Epithelial cell of proximal tubule (primary cell): ENCODE data around the gene DENND4A. TPM values are rescaled to one million over a fixed set of nuclear protein-coding genes. Genes with fewer than 3 reads are reported as not detected.

Source experiments
- DNase-seq: peaks from one replicate; pipeline ENCODE4 v3.0.0-alpha.2; 2011; ENCODE audit warnings: low read depth
- H3K4me3 ChIP-seq: 2 replicates; pipeline ENCODE4 v1.5.1; 2011; ENCODE audit warnings: low read depth, mild to moderate bottlenecking, low read length
- total RNA-seq: library from RNA; depleted of rRNA; stranded (reverse); fragments of >200 nt; gene quantifications from 2 replicates; pipeline ENCODE4 v1.2.3, GENCODE V29; 2015
- TF ChIP-seq, protein P1 (sequence below): conservative IDR thresholded peaks from 2 replicates; pipeline ENCODE4 v1.5.1; 2012; ENCODE audit warnings: low read depth, mild to moderate bottlenecking, low read length

DENND4A gene
- total RNA-seq, 1 donor from 2014 or later, result 5.2 TPM

DNA sequence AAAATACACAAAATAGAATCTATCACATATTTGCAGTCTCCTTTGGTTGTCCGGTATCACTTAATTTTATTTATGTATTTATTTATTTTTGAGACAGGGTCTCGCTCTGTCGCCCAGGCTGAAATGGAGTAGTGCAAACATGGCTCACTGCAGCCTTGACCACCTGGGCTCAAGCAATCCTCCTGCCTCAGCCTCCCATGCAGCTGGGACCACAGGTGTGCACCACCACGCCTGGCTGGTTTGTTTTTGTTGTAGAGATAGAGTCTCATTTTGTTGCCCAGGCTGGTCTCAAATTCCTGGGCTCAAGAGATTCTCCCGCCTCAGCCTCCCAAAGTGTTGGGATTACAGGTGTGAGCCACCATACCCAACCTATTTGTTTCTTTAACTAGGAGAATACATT lies 33.9 kb downstream of the DENND4A start:
- TF ChIP-seq, protein P1, sequence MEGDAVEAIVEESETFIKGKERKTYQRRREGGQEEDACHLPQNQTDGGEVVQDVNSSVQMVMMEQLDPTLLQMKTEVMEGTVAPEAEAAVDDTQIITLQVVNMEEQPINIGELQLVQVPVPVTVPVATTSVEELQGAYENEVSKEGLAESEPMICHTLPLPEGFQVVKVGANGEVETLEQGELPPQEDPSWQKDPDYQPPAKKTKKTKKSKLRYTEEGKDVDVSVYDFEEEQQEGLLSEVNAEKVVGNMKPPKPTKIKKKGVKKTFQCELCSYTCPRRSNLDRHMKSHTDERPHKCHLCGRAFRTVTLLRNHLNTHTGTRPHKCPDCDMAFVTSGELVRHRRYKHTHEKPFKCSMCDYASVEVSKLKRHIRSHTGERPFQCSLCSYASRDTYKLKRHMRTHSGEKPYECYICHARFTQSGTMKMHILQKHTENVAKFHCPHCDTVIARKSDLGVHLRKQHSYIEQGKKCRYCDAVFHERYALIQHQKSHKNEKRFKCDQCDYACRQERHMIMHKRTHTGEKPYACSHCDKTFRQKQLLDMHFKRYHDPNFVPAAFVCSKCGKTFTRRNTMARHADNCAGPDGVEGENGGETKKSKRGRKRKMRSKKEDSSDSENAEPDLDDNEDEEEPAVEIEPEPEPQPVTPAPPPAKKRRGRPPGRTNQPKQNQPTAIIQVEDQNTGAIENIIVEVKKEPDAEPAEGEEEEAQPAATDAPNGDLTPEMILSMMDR, result no peak
- DNase-seq, result no peak
- H3K4me3 ChIP-seq, result no peak overlapping the region

DNA sequence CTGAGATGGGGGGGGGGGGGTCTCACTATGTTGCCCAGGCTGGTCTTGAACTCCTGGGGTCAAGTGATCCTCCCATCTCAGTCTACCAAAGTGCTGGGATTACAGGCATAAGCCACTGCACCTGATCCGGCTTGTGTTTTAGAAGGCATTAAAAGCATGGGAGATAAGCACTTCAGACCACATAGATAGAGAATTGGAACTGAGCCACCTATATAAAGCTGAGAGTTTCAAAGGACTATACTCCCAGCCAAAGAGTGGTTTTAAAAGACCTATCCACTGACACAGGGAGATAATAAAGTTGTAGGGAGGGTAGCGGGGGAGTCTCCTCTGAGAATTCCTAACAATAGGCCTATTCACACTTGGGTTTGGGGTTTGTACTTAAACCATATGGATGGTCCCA lies 34.8 kb downstream of the DENND4A start:
- TF ChIP-seq, protein P1, result no peak
- no peak for DNase-seq
- no peak overlapping the region for H3K4me3 ChIP-seq

DNA sequence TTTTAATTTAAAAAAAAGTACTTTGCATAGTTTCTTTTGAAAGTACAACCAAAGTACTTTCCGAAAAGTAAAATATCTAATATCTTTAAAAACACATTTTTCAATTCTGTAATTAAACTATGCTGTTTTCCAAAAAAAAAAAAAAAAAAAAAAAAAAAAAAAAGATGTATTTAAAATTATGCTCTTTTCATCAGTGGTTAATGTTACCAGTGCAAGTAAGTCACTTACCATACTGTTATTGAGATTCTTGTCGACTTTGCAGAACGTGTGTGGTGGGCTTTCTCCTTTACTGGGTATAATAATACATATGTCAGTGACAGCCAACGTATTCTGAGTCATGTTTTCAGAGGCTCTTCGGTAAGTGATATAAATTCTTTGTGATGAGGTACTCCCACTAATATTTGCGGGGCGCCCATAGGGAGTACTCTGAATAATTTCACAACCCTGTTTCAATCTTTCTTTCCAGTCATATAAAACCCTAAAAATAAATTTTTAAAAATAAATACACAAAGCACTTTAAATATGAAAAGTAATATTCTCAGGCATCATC lies 39.9 kb downstream of the DENND4A start:
- H3K4me3 ChIP-seq, result no peak overlapping the region
- TF ChIP-seq, protein P1, result no peak
- DNase-seq, result no peak

DNA sequence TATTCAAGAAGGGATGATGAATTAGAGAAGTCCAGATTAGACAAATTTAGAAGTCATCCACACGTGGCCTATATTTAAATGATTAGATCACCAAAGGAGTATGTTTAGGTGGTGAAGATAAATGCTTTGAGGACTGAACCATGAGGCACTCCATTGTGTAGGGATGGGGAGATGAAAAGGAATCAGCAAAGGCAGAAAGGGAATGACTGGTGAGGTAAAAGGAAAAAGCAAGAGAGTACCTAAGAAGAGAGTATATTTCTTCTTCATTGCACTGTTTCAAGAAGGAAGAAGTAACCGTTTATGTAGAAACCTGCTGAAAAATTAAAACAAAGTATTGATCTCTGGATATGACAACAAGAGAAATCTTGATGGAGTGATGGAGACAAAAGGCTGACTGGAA lies 40.7 kb downstream of the DENND4A start:
- TF ChIP-seq, protein P1, result no peak
- DNase-seq, result no peak
- no peak overlapping the region for H3K4me3 ChIP-seq

DNA sequence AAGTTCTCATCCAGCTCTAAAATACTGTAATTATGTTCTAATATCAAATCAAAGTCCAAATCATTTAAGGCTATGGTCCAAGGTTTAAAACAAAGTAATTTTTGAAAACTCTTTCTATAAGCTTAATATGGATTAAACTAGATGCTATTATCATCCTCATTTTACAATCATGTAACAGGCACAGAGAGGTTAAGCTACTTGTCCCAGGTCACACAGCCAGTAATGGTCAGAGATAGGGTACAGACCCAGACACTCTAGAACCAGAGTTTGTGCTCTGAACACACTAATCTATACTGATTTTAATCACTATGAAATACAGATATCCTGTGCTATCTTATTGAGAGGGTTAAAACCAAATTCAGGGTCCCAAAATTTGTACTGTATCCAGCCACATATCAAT lies 44.8 kb downstream of the DENND4A start:
- DNase-seq, result no peak
- H3K4me3 ChIP-seq, result no peak overlapping the region
- TF ChIP-seq, protein P1, result no peak

DNA sequence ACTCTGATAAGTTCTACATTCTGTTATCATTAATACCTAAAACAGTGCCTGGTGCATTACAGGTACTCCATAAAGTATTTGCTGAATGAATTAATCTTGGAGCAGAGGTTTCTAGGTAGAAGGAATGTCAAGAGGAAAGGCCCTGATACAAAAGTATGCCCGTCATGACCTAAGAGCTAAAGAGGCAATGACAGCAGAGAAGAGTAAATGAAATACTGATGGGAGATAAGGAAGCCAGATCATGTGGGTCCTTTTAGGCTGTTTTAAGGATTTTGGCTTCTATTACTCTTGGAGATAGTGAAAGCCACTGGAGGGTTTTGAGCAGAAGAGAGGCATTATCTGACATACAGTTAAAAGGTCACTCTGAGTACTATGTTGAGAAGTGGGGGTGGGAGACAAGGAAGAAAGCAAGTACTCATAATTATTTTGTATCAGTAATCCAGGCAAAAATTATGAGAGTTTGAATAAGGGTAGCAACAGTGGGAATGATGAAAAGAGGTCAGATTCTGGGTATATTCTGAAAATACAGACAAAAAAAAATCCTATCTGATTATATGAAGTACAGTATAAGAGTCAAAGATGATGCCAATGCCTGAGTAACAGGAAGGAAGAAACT lies 48.3 kb downstream of the DENND4A start:
- DNase-seq, result no peak
- H3K4me3 ChIP-seq, result no peak overlapping the region
- TF ChIP-seq, protein P1, result no peak

DNA sequence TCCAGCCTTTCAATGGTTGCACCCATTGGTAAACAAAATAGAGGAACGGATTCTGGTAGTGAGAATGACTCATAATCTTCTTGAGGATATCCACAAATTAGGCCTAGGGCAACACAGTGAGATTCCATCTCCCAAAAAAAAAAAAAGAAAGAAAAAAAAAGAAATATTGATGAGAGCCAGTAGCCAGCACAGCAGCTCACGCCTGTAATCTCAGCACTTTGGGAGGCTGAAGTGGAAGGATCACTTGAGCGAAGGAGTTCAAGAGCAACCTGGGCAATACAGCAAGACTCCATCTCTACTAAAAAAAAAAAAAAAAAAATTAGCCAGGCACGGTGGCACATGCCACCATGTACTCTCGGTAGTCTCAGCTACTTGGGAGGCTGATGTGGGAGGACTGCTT lies 51.9 kb downstream of the DENND4A start:
- no peak for DNase-seq
- H3K4me3 ChIP-seq, result no peak overlapping the region
- TF ChIP-seq, protein P1, result no peak
